Right lobe of liver (tissue), 4 donors: ENCODE data around the gene GTPBP1.

ENCODE experiments used
- POLR2A ChIP-seq: fragments of 450-650 bp; IDR thresholded peaks from one replicate; pipeline ENCODE4 v1.6.1; 2017; ENCODE audit warnings: antibody characterized with exemption, mild to moderate bottlenecking
- TF ChIP-seq, protein P1 (sequence below), 4 donors: fragments of 200-600 bp in 3 of 4; fragments of 450-650 bp in 1 of 4; IDR thresholded peaks; one replicate each; pipeline versions ENCODE4 v1.5.1 to v1.8.0; 2016 to 2022; ENCODE audit warnings: antibody characterized with exemption in 4 of 4, mild to moderate bottlenecking in 2 of 4
- donor health status: DM: no; HTN: no; CAD: no.
- donor health status: DM: no; HTN: no; CAD: no.
- donor health status: DM: no; HTN: yes; CAD: no.

DNA sequence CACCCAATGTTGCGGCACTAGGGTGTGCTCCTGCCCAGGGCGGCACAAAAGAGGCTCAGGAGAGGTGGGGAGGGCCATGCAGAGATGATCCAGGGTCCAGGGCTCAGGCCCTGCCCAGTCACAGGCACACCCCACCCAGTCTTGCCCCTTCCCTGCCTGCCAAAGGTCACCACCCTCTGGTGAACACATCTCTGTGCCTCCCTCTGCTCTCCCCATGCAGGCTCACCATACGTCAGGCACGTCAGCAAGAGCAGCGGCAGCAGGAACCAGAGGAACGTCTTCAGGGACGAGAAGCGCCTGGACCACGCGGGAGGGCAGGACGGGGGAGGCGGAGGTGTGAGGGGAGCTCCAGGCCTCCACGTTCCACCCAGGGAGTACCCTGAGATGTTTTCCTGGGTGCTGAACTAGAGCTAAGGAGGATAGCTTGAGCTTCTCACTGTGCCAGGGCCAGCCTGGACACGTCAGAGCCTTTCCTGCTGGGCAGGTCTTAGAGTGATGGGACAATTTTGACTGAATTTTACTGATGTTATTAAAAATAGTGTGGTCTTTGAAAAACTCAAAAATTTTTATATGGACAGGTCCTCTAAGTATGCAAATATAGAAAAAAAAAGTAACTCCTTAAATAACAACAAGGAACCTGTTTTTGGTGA is 42.9 kb downstream of the GTPBP1 start:
- no peak for TF ChIP-seq POLR2A
- TF ChIP-seq, protein P1, sequence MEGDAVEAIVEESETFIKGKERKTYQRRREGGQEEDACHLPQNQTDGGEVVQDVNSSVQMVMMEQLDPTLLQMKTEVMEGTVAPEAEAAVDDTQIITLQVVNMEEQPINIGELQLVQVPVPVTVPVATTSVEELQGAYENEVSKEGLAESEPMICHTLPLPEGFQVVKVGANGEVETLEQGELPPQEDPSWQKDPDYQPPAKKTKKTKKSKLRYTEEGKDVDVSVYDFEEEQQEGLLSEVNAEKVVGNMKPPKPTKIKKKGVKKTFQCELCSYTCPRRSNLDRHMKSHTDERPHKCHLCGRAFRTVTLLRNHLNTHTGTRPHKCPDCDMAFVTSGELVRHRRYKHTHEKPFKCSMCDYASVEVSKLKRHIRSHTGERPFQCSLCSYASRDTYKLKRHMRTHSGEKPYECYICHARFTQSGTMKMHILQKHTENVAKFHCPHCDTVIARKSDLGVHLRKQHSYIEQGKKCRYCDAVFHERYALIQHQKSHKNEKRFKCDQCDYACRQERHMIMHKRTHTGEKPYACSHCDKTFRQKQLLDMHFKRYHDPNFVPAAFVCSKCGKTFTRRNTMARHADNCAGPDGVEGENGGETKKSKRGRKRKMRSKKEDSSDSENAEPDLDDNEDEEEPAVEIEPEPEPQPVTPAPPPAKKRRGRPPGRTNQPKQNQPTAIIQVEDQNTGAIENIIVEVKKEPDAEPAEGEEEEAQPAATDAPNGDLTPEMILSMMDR (IDR thresholded peaks at IDR 0.05) = no peak
